ENCODE measurements around the gene AKAP13.

Gene AKAP13

DNA sequence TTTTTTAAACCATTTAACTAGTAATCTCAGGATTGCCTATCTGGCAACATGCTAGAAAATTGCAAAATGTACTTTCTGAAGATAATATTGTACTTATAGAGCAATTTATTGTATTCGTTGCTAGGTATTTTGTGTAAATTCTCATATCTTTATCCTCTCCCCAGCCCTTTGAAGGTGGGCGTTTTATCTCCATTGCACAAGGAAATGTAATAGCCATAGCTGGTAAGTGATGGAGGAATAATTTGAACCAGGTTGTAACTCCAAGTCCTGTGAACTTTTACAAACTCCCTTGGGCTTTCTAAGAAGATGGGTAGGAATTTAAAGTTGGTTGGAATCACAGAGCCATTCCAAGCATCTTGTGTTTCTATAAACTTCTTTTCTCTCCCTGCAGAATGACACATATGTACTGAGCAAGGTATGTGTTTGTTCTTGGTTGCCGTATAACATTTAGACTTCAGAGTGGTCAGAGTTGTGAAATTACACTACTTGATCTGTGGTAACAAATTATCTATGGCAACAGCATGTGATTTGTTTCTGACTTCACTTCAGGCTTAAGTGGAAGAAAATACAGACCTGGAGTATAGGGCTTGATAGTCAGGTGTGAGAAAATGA lies 170.9 kb downstream of the AKAP13 start:
- DNase-seq, result no peak
- intact Hi-C loops (cut with DNase I), result no loop called here

DNA sequence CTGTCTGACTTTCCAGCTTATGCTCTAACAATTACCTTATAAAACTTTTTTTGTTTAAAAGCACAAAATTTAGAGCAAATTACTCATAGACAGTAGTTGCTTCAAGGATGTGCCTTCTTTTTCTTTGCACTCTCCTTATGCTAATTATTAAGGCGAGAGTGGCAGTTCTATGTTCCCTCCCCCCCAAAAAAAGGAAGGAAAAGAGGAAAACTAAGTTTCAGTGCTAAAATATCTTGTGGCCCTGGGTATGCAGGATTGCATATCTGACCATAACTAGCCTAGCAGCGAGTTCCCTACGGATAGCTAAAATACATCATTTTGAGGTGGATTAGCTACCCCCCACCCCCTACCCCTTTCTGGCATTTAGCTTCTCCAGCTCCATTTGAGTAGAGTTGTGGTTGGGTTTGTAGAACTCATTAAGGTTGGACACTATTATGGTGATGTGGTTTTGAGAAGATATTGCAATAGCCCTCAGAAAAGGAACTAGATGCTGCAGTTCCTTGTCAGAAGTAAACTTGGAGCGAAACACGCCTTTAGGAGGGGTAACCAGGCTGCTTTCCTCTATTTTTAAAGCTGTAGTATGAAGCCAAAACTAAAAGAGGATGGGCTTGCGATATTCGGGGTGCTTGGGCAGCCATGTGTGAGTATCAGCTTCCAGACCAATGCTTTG lies 174.6 kb downstream of the AKAP13 start:
- no peak for DNase-seq
- intact Hi-C loops (cut with DNase I), result no loop called here

DNA sequence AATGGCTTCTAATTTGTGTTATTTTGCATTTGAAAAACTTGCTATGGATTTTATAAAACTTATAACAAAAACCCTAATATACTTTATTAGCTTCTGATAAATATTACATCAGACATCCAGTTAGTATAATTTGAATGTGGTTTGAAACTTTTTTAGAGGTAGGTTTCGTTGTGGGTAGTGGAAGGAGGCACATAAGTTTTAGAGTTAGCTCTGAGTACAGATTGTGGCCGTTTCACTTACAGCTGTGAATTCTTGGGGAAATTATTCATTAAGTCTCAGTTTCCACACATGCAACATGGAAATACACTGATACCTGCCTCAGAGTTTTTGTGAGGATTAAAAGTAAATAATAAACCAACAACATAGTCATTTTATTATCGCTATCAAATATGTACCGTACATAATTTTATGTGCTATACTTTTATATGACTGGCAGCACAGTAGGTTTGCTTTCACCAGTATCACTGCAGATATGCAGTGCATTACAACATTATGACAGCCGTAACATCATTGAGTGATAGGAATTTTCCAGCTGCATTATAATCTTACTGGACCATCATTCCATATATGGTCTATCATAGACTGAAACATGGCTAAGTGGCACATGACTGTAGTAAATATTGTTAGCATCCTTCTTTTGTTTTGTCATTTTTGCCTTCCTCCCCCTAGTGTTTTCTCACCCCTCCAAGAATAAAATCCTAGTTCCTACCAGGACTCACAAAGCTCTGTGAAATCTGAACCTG lies 175.6 kb downstream of the AKAP13 start:
- DNase-seq, result no peak
- intact Hi-C loops (cut with DNase I), result no loop called here

GRCh38 chr15:85556618-85556895 lies 176.2 kb downstream of the AKAP13 start:
- intact Hi-C loops (cut with DNase I), result no loop called here
- no peak for DNase-seq

DNA sequence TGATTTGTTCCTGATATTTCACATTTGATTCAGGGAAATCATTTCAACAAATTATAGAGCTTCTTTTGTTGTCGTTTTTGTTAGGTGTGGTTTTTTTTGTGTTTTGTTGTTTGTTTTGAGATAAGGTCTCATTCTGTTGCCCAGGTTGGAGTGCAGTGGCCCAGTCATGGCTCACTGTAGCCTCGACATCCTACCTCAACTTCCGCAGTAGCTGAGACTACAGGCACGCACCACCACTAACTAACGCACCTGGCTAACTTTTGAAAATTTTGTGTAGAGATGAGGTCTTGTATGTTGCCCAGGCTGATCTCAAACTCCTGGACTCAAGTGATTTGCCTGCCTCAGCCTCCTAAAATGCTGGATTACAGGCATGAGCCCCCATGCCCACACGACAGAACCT lies 177.0 kb downstream of the AKAP13 start:
- intact Hi-C loops (cut with DNase I), result no loop called here

DNA sequence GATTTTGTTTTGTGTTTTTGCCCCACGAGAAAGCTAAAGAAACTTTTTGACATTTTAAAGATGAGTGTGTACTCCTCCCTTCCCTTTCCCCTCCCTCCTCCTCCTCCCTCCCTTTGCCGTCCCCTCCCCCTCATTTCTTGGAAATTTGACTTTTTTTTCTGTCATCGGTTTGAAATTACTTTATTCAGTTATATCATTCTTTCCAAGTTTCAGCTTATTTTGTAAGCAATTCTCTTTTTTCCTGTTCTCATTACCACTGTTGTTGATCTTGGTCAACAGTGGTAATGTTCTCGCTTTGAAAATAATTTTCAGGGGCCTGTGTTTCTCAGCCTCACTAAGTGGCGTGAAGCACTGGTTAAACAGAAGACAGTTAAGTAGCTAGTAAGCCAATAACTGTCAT lies 178.4 kb downstream of the AKAP13 start:
- DNase-seq, result no peak
- intact Hi-C loops (cut with DNase I), result no loop called here

More for the DNA sequence above, 177.0 kb downstream of the AKAP13 start:
- no peak for DNase-seq

GRCh38 chr15:85559530-85559929 lies 179.1 kb downstream of the AKAP13 start:
- intact Hi-C loops (cut with DNase I), result no loop called here
- no peak for DNase-seq

- intact Hi-C loops (cut with DNase I), result no loop called here
- DNase-seq, result no peak
These were observed 182.4 kb downstream of the AKAP13 start for GRCh38 chr15:85562824-85563223.

GRCh38 chr15:85563328-85563727 lies 182.9 kb downstream of the AKAP13 start:
- intact Hi-C loops (cut with DNase I), result no loop called here
- DNase-seq, result no peak

DNA sequence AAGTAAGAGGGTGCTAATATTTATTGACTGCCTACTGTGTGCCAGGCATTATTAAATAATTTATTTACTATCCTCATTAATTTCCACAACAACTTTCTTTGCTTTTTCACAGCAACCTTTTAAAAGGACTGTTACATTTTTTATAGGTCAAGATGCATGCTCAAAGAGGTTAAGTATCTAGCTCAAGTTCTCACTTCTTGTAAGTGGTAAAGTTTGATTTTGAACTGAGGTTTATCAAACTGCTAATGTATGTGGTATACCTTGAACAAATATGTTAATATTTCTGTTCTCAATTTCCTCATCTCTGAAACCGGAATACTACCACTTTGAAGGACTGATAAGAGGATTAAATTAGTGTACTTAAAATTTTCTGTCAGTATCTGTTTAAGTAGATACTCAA lies 183.3 kb downstream of the AKAP13 start:
- intact Hi-C loops (cut with DNase I), result no loop called here

DNA sequence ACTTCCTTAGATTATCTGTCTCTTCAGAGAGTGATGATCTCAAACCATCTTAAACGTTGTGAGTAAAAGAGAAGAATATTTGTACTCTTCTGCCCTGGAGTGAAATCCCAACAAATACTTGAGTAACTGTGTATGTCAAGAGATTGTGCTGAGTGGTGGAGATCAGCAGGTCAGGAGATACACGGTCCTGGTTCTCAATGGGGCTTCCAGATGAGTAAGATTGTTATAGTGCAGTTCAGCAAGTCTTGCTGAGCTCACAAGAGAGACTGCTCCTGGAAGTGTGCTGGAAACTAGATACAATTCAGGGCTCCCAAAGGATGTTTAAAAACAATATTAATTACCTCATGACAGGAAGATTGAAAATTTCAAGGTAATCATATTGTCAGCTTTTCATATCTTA lies 184.3 kb downstream of the AKAP13 start:
- DNase-seq, result no peak
- intact Hi-C loops (cut with DNase I), result no loop called here

More for the DNA sequence above, 183.3 kb downstream of the AKAP13 start:
- DNase-seq, result no peak

DNA sequence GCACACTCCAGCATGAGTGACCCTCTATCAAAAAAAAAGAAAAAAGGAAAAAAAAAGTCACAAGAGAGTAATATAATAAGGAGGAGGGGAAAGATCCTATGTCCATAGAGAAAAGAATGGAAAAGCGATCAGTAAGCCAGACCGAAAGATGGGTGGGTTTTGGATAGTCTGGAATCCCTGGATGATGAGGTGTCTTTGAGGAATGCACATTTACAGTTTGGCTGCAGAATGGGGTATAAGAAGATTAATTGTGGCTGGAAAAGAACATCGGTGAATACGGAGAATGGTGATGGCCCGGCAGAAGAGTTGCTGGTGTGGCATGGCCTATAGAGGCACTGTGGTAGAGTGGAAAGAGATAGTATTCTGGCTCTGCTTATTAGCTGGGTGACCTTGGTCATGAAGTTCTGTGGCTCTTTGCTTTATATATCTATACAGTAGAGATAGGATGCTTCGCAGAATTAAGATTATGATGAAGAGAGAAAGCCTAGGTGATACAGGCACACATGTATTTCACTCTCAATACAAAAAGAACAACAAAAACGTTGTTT lies 187.9 kb downstream of the AKAP13 start:
- no peak for DNase-seq
- intact Hi-C loops (cut with DNase I), result no loop called here

GRCh38 chr15:85570336-85570735 lies 189.9 kb downstream of the AKAP13 start:
- intact Hi-C loops (cut with DNase I), result no loop called here
- no peak for DNase-seq

GRCh38 chr15:85571780-85572179 lies 191.4 kb downstream of the AKAP13 start:
- no peak for DNase-seq
- intact Hi-C loops (cut with DNase I), result no loop called here

DNA sequence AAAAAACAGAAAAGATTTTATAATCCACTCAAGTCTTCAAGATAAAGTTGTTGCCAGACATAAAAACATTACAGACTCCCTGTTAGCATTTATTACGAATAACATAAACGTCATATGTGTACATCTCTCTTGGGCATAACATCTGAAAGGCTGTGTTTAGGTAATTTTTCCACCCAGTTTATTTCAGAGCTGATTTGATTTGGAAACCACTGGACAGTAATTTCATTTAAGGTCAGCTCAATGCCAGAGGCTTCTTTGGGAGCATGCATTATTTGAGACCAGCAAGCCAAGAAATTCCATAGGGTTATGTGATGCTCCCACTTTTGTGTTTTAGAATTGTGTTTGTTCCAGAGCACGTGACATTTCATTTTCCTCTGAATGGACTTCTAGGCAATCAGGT lies 196.0 kb downstream of the AKAP13 start:
- intact Hi-C loops (cut with DNase I), result no loop called here
- no peak for DNase-seq

GRCh38 chr15:85578941-85579701 lies 198.7 kb downstream of the AKAP13 start:
- no peak for DNase-seq
- intact Hi-C loops (cut with DNase I), result no loop called here

DNA sequence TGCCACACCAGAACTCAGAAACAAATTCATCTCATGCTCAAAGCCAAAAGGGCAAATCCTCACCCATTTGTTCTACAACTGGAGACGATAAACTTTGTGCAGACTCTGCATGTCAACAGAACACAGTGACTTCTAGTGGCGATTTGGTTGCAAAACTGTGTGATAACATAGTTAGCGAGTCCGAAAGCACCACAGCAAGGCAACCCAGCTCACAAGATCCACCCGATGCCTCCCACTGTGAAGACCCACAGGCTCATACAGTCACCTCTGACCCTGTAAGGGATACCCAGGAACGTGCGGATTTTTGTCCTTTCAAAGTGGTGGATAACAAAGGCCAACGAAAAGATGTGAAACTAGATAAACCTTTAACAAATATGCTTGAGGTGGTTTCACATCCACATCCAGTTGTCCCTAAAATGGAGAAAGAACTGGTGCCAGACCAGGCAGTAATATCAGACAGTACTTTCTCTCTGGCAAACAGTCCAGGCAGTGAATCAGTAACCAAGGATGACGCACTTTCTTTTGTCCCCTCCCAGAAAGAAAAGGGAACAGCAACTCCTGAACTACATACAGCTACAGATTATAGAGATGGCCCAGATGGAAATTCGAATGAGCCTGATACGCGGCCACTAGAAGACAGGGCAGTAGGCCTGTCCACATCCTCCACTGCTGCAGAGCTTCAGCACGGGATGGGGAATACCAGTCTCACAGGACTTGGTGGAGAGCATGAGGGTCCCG lies 199.7 kb downstream of the AKAP13 start:
- intact Hi-C loops (cut with DNase I), result no loop called here
- no peak for DNase-seq

DNA sequence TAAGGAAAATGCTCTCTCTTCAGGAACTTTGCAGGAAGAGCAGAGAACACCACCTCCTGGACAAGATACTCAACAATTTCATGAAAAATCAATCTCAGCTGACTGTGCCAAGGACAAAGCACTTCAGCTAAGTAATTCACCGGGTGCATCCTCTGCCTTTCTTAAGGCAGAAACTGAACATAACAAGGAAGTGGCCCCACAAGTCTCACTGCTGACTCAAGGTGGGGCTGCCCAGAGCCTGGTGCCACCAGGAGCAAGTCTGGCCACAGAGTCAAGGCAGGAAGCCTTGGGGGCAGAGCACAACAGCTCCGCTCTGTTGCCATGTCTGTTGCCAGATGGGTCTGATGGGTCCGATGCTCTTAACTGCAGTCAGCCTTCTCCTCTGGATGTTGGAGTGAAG lies 200.5 kb downstream of the AKAP13 start:
- DNase-seq, result peak in 1 of 10 donors; percentile 85
- intact Hi-C loops (cut with DNase I), result no loop called here

- peak in 2 of 10 donors; percentile 22 to 85 for DNase-seq
- intact Hi-C loops (cut with DNase I), result no loop called here
These were observed 201.1 kb downstream of the AKAP13 start for GRCh38 chr15:85581495-85581894.

Measured in posterior cingulate gyrus (tissue), 11 donors.